Fibroblast of pulmonary artery (primary cell): ENCODE results near the gene MRTFA.
"Not testable (repeated sequence)": the region's sequence is repeated elsewhere in the genome, so short reads cannot be mapped to it uniquely, and the experiment has no call there.

ENCODE experiments used
- DNase-seq: peaks from one replicate; pipeline ENCODE4 v3.0.0-alpha.2; 2010; ENCODE audit warnings: low read depth
- H3K4me3 ChIP-seq: replicated peaks from 2 replicates; pipeline ENCODE4 v1.5.1; 2011; ENCODE audit warnings: low read depth, mild to moderate bottlenecking, control low read depth, low read length, moderate library complexity
- CTCF ChIP-seq: IDR thresholded peaks from 2 replicates; pipeline ENCODE4 v1.5.1; 2011; ENCODE audit warnings: mild to moderate bottlenecking, control low read depth, low read length, inconsistent platforms; ENCODE audit errors: missing control alignments

MRTFA gene

DNA sequence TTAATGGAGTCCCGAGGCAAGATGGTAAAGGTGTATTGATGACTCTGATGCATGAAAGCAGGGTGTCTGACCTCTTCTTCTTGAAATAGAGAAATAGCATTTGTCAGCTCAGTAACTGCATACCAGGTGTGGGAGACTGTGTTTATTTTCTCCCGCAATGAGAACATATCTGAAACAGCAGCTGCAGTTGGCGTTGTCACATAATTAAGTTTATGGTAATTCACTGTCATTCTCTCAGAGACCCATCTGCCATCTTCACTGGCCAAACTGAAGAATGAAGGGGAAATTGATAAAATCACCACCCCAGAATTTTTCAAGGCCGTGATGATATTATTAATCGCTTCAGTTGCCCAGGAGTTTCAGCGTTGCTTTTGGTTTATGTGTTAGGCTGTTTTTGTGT lies 22.6 kb upstream of the MRTFA start:
- TF ChIP-seq CTCF, result no peak
- H3K4me3 ChIP-seq, result no peak overlapping the region
- no peak for DNase-seq

DNA sequence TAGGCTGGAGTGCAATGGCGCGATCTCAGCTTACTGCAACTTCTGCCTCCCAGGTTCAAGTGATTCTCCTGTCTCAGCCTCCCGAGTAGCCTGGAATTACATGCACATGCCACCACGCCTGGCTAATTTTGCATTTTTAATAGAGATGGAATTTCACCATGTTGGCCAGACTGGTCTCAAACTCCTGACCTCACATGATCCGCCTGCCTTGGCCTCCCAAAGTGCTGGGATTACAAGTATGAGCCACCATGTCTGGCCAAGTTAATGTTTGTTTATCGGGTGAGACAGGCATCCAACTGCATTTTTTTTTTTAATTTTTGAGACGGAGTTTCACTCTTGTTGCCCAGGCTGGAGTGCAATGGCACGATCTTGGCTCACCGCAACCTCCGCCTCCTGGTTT lies 20.1 kb upstream of the MRTFA start:
- not testable (repeated sequence) for H3K4me3 ChIP-seq, DNase-seq

DNA sequence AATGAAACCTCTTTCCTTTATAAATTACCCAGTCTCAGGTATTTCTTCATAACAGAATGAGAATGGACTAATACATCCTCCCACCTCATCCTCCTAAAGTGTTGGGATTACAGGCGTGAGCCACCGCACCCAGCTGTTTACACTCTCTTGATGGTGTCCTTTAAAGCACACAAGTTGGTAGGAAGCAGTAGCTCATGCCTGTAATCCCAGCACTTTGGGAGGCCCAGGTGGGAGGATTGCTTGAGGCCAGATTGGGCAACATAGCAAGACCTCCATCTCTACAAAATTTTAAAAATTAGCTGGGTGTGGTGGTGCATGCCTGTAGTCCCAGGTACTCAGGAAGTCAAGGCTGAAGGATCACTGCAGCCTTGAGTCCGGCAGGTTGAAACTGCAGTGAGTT lies 19.4 kb upstream of the MRTFA start:
- not testable (repeated sequence) for H3K4me3 ChIP-seq, DNase-seq

- no peak overlapping the region for H3K4me3 ChIP-seq
- peak; percentile 15 for TF ChIP-seq CTCF
- peak; percentile 68 for DNase-seq
Observed at GRCh38 chr22:40654522-40655167, 18.1 kb upstream of the MRTFA start.

- no peak for TF ChIP-seq CTCF
Observed at GRCh38 chr22:40653361-40653760, 16.8 kb upstream of the MRTFA start.

DNA sequence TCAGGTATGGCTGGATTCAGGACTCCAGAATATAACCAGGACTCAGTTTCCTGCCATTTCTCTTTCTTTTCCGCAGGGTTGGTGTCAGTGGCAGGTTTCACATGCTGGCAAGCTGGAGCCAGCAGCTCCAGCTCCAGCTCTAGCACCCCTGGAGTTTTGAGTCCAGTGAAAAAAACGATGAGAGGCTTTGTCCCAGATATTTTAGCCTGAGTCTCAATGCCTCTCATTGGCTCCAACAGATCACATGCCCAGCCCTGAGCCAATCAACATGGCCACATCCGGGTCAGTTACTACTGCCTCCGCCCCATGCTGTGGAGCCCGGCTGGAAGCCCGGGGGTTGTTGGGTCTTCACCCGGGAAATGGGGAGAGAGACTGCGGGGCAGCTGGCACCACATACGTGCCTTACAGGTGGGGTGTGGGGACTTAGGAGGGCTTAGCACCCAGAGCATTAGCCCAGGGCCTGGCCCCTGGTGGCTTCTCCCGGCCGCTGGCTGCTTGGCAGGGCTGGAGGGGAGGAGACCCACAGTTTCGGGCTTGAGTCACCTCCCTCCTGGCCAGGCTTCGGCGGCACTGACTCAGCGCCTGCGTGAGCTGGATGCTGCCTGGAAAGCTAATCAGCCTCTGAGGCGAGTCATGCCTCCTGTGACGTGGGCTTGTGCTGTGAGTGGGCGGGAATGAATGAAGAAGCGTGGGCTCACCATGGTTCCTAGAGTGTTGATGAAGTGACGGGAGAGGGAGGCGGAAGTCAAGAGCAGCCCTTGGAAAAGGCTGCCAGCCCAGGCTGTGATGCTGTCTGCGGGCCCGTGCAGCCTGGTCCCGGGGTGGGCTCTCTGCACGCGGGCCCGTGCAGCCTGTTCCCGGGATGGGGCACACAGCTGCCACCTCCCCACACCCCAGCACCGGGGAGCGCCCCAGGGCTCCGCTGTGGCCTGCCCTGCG lies 15.3 kb upstream of the MRTFA start:
- TF ChIP-seq CTCF, result peak; percentile 1
- peak overlapping the region; percentile 66 for H3K4me3 ChIP-seq
- DNase-seq, result peak; percentile 100

More at GRCh38 chr22:40653361-40653760, 16.8 kb upstream of the MRTFA start:
- H3K4me3 ChIP-seq, result no peak overlapping the region
- DNase-seq, result no peak

- TF ChIP-seq CTCF, result no peak
- DNase-seq, result no peak
- H3K4me3 ChIP-seq, result no peak overlapping the region
Observed at GRCh38 chr22:40651057-40651456, 14.5 kb upstream of the MRTFA start.

DNA sequence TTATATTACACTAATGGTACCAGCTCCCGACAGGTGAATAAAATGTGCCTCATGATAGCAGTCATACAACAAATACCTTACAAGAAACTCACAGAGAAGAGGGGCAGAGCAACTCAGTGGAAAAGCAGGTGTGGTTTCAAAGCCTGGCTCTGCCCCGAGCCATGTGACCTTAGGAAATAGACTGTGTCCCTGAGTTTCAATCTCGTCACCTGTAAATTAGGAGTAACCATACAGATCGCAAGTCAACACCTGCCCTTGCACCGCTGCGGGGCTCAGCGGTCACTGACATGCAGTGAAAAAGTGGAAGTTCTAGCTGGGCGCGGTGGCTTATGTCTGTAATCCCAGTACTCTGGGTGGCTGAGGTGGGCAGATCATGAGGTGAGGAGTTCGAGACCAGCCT lies 11.9 kb upstream of the MRTFA start:
- H3K4me3 ChIP-seq, result no peak overlapping the region
- TF ChIP-seq CTCF, result no peak
- DNase-seq, result no peak
